ENCODE data around the gene ATP4B. TPM values are rescaled to one million over a fixed set of nuclear protein-coding genes. Genes with fewer than 3 reads are reported as not detected.

ATP4B gene
- total and polyA plus RNA-seq, 11 donors = not detected

GRCh38 chr13:113644800-113645199, 13.2 kb downstream of the ATP4B start:
- no peak overlapping the region for H3K27ac ChIP-seq
- 93 to 100% (median 98%) methylated on average over 1 of the region's 1 CpG for WGBS, 4 donors
- DNase-seq (no peak), ATAC-seq (no peak)
- H3K9me3 ChIP-seq = no peaks in the 10 kb centered on the region
- TF ChIP-seq POLR2A (IDR thresholded peaks at IDR 0.05) (no peak), CTCF (IDR thresholded peaks at IDR 0.05) (no peak)
- H3K4me3 ChIP-seq = no peak overlapping the region
- peaks cover 0 to 22% (median 9%) of the 10 kb centered on the region in 12 donors for H3K4me1 ChIP-seq
- intact Hi-C loops (cut with DNase I) = no loop called here
- H3K27me3 ChIP-seq = no peaks in the 10 kb centered on the region
- peaks cover 0 to 16% (median 10%) of the 10 kb centered on the region in 9 donors for H3K36me3 ChIP-seq

DNA sequence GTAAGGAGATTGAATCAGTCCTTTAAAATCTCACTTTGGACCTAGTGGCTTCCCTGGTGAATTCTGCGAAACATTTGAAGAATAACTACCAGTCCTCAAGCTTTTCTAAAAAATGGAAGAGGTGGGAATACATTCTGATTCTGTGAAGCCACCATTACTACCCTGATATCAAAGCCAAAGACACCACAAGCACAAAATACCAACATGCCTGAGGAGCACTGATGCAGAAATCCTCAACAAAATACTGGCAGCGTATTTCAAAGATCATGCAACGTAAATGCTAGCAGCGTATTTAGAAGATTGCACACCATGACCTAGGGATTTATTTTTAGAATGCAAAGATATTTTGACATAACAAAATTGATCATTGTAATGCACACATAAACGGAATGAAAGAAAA, 14.4 kb downstream of the ATP4B start:
- no peaks in the 10 kb centered on the region for H3K27me3 ChIP-seq
- intact Hi-C loops (cut with DNase I) = no loop called here
- H3K4me3 ChIP-seq = no peak overlapping the region
- DNase-seq (no peak), ATAC-seq (no peak)
- H3K36me3 ChIP-seq = peaks cover 0 to 28% (median 20%) of the 10 kb centered on the region in 9 donors
- H3K4me1 ChIP-seq = peaks cover 0 to 17% (median 9%) of the 10 kb centered on the region in 12 donors
- no peak overlapping the region for H3K27ac ChIP-seq
- 96 to 98% (median 97%) methylated on average over 5 of the region's 5 CpGs for WGBS, 4 donors
- H3K9me3 ChIP-seq = no peaks in the 10 kb centered on the region
- TF ChIP-seq POLR2A (IDR thresholded peaks at IDR 0.05) = no peak
- no peak for TF ChIP-seq CTCF (IDR thresholded peaks at IDR 0.05)

GRCh38 chr13:113642563-113642962, 15.4 kb downstream of the ATP4B start:
- Histone ChIP-seq H3K4me1 (peaks cover 0 to 11% (median 5%) of the 10 kb centered on the region in 12 donors), H3K9me3 (no peaks in the 10 kb centered on the region), H3K4me3 (no peak overlapping the region), H3K27ac (no peak overlapping the region), H3K27me3 (no peaks in the 10 kb centered on the region), H3K36me3 (peaks cover 0 to 38% (median 29%) of the 10 kb centered on the region in 9 donors)
- intact Hi-C loops (cut with DNase I) = no loop called here
- no peak for DNase-seq
- 88 to 97% (median 93%) methylated on average over 2 of the region's 2 CpGs for WGBS, 4 donors
- TF ChIP-seq CTCF (IDR thresholded peaks at IDR 0.05) (no peak), POLR2A (IDR thresholded peaks at IDR 0.05) (no peak)
- ATAC-seq = no peak

- WGBS, 4 donors = 89 to 98% (median 92%) methylated on average over 7 of the region's 7 CpGs
- Histone ChIP-seq H3K27ac (no peak overlapping the region), H3K36me3 (peaks cover 0 to 50% (median 40%) of the 10 kb centered on the region in 9 donors), H3K27me3 (no peaks in the 10 kb centered on the region), H3K4me1 (peaks cover 0 to 3% (median 0%) of the 10 kb centered on the region in 12 donors), H3K4me3 (no peak overlapping the region), H3K9me3 (no peaks in the 10 kb centered on the region)
- TF ChIP-seq CTCF (IDR thresholded peaks at IDR 0.05) = no peak
- no peak for TF ChIP-seq POLR2A (IDR thresholded peaks at IDR 0.05)
- ATAC-seq = no peak
- intact Hi-C loops (cut with DNase I) = no loop called here
- peak in 1 of 5 donors; percentile 6 for DNase-seq
Measured at GRCh38 chr13:113641426-113641825, 16.6 kb downstream of the ATP4B start.
